Ishikawa (cell line): Measurements from ENCODE around the gene RALY.

Experiments used
- CEBPB ChIP-seq: IDR thresholded peaks from 2 replicates; pipeline ENCODE4 v1.6.1; 2012
- CREB1 ChIP-seq: IDR thresholded peaks from 2 replicates; pipeline ENCODE4 v1.6.1; 2012; ENCODE audit warnings: low read depth
- EGR1 ChIP-seq: IDR thresholded peaks from 2 replicates; pipeline ENCODE4 v1.6.1; 2012
- EP300 ChIP-seq: IDR thresholded peaks from 2 replicates; pipeline ENCODE4 v1.6.1; 2012; ENCODE audit warnings: borderline replicate concordance
- FOXM1 ChIP-seq: IDR thresholded peaks from 2 replicates; pipeline ENCODE4 v1.6.1; 2012; ENCODE audit warnings: low read depth, borderline replicate concordance
- NFIC ChIP-seq: IDR thresholded peaks from 2 replicates; pipeline ENCODE4 v1.6.1; 2012
- RAD21 ChIP-seq: IDR thresholded peaks from 2 replicates; pipeline ENCODE4 v1.6.1; 2012; ENCODE audit warnings: low read depth
- TAF1 ChIP-seq: IDR thresholded peaks from 2 replicates; pipeline ENCODE4 v1.6.1; 2012; ENCODE audit warnings: low read depth, mild to moderate bottlenecking
- TCF12 ChIP-seq: IDR thresholded peaks from 2 replicates; pipeline ENCODE4 v1.6.1; 2012; ENCODE audit warnings: low read depth
- TEAD4 ChIP-seq: IDR thresholded peaks from 2 replicates; pipeline ENCODE4 v1.6.1; 2012
- YY1 ChIP-seq: IDR thresholded peaks from 2 replicates; pipeline ENCODE4 v1.6.1; 2012; ENCODE audit warnings: low read depth
- ZBTB7A ChIP-seq: IDR thresholded peaks from 2 replicates; pipeline ENCODE4 v1.6.1; 2012; ENCODE audit warnings: low read depth
- TF ChIP-seq, protein P1 (sequence below): IDR thresholded peaks from 2 replicates; pipeline ENCODE4 v1.6.1; 2012
- TF ChIP-seq, protein P2 (sequence below): IDR thresholded peaks from 2 replicates; pipeline ENCODE4 v1.6.1; 2012
- TF ChIP-seq, protein P3 (sequence below): IDR thresholded peaks from 2 replicates; pipeline ENCODE4 v1.6.1; 2012; ENCODE audit warnings: low read depth, mild to moderate bottlenecking

The RALY gene

DNA sequence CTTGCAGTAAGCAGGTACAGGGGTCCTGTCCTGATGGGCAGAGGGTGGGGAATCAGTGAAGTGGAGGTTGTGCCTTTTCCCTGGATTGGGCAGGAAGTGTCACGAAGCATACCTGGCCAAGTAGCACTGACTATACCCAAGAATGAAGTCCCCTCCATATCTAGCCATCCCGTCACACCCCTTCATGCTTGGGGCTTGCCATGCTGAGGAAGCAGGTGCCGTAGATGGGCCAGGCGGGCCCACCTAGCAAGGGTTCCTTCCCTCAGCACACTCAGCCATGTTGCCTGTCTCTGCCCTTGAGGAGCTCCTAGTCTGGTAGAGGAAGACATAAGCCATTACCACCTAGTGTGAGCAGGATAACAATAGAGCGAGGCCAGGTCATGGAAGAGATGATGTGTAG, 84.8 kb downstream of the RALY start:
- TF ChIP-seq TAF1 (no peak), CEBPB (no peak), TEAD4 (no peak), YY1 (no peak), CREB1 (no peak), ZBTB7A (no peak), EP300 (no peak)

DNA sequence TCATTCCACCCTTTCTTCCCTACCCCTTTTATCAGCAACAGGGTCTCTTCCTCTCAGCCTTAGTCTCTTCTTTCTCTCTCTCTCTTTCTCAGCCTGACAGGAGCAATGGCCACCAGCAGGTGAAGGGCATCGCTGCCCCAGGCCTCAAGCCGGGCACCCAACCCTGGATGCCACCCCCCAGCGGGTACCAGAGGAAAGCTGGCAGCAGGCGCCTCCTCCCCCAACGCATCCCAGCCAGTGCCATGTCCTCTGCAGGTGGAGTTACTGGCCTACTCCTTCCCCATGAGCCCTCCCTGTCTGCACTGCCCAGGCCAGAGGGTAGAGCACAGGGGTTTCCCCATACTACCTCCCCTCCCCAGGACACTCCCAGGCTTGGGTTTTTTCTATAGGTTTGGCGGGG, 86.1 kb downstream of the RALY start:
- no peak for TF ChIP-seq TEAD4
- no peak for TF ChIP-seq RAD21
- TF ChIP-seq, protein P1, sequence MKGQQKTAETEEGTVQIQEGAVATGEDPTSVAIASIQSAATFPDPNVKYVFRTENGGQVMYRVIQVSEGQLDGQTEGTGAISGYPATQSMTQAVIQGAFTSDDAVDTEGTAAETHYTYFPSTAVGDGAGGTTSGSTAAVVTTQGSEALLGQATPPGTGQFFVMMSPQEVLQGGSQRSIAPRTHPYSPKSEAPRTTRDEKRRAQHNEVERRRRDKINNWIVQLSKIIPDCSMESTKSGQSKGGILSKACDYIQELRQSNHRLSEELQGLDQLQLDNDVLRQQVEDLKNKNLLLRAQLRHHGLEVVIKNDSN: no peak
- no peak for TF ChIP-seq CREB1
- no peak for TF ChIP-seq YY1
- TF ChIP-seq, protein P2, sequence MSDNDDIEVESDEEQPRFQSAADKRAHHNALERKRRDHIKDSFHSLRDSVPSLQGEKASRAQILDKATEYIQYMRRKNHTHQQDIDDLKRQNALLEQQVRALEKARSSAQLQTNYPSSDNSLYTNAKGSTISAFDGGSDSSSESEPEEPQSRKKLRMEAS: no peak
- no peak for TF ChIP-seq EP300

DNA sequence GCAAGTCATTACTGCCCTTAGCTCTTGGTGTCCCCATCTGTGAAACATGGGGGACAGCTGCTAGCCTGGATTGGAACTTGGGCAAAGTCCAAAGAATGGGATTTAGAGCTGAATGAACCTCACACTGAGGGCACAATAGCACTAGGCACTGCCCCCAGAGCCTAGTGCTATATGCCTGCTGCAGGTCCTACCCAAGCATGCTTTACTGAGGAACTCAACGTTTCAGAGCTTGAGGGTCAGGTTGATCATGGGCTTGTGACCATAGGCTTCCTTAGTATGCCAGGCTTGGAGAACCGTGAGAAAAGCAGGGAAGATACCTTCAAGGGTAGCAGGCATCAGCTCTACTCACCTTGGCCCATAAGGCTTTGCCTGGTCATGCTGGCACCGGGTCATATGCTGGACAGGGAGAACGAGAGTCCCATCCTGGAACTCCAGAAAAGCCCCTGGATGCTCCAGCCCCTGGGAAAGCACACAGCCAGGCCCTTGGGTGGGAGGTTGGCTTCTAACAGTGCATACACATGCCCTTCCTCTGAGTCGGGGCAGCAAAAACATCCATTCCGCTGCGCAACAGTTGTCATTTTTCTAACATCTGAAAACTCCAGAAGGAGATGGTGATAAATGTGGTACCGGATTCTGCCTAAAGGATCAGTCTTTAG, 88.6 kb downstream of the RALY start:
- TF ChIP-seq EGR1: no peak
- TF ChIP-seq, protein P1: no peak
- no peak for TF ChIP-seq EP300
- no peak for TF ChIP-seq NFIC
- no peak for TF ChIP-seq CREB1
- no peak for TF ChIP-seq TAF1
- TF ChIP-seq FOXM1: no peak
- TF ChIP-seq CEBPB: no peak

DNA sequence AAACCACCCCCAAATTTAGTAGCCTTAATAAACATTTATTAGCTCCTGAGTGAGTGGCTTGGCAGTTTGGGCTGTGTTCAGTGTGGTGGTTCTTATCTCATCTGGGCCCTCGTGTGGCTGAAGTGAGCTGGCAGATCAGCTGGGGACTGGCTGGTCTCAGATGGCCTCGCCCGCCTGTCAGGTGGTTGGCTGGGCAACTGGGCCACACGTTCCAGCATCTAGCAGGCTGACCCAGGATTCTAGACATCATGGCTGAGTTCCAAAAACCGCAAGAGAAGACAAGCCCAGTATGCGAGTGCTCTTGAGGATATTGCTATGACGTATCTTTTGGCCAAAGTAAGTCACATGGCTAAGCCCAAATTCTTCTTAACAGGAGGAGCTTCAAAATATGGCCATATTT, 89.4 kb downstream of the RALY start:
- TF ChIP-seq TCF12 (no peak), ZBTB7A (no peak), RAD21 (peak; percentile 26; the same call in 1 of the 2 replicates), YY1 (no peak), NFIC (no peak), CREB1 (no peak), CEBPB (no peak), TAF1 (no peak), TEAD4 (no peak), EGR1 (no peak), FOXM1 (no peak), EP300 (no peak)
- TF ChIP-seq, protein P1: no peak
- TF ChIP-seq, protein P2: 0 out of 2 replicates have a peak, but pooled peaks have one; percentile 40
- TF ChIP-seq, protein P3, sequence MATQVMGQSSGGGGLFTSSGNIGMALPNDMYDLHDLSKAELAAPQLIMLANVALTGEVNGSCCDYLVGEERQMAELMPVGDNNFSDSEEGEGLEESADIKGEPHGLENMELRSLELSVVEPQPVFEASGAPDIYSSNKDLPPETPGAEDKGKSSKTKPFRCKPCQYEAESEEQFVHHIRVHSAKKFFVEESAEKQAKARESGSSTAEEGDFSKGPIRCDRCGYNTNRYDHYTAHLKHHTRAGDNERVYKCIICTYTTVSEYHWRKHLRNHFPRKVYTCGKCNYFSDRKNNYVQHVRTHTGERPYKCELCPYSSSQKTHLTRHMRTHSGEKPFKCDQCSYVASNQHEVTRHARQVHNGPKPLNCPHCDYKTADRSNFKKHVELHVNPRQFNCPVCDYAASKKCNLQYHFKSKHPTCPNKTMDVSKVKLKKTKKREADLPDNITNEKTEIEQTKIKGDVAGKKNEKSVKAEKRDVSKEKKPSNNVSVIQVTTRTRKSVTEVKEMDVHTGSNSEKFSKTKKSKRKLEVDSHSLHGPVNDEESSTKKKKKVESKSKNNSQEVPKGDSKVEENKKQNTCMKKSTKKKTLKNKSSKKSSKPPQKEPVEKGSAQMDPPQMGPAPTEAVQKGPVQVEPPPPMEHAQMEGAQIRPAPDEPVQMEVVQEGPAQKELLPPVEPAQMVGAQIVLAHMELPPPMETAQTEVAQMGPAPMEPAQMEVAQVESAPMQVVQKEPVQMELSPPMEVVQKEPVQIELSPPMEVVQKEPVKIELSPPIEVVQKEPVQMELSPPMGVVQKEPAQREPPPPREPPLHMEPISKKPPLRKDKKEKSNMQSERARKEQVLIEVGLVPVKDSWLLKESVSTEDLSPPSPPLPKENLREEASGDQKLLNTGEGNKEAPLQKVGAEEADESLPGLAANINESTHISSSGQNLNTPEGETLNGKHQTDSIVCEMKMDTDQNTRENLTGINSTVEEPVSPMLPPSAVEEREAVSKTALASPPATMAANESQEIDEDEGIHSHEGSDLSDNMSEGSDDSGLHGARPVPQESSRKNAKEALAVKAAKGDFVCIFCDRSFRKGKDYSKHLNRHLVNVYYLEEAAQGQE: no peak

DNA sequence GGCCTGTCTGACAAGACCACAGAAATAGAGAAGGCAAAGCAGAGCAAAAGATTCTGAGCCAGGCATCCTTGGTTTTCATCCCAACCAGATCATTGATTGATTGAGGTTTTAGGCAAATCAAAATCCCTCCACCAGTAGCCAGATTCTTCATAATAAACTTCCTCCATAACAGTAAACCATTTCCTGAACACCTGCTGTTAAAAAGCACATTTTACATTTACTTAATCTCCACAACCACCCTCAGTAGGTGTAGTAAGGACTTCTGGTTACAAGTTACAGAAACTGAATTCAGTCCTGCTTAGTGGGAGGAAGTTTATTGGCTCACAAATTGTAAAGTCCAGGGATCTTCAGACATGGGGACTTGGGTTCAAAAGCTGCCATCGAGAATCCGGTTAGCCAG, 90.1 kb downstream of the RALY start:
- TF ChIP-seq EGR1: no peak
- TF ChIP-seq, protein P2: no peak
- TF ChIP-seq YY1: no peak
- no peak for TF ChIP-seq NFIC
- no peak for TF ChIP-seq CEBPB
- TF ChIP-seq, protein P3: no peak
- no peak for TF ChIP-seq FOXM1
- TF ChIP-seq ZBTB7A: no peak
- TF ChIP-seq, protein P1: no peak
- no peak for TF ChIP-seq TCF12
- TF ChIP-seq RAD21: no peak
- no peak for TF ChIP-seq TAF1
- no peak for TF ChIP-seq CREB1
- TF ChIP-seq TEAD4: no peak
- TF ChIP-seq EP300: no peak
